Activated CD8-positive, alpha-beta T cell treated with anti-CD3 and anti-CD28 coated beads for 36 hours (primary cell): ENCODE data around the gene SLC25A29. TPM values are rescaled to one million over a fixed set of nuclear protein-coding genes. Genes with fewer than 3 reads are reported as not detected.

Experiments
- ATAC-seq: fragments of 200-7000 bp; cut with Tn5 transposase; one replicate; pipeline ENCODE4 v1.10.0; 2021; ENCODE audit warnings: mild to moderate bottlenecking, moderate library complexity
- CTCF ChIA-PET: fragments of 350-600 bp; sonication (Branson Sonifier 250); formaldehyde crosslinking; loops from one replicate; lab custom pipeline; 2021; ENCODE audit warnings: antibody characterized with exemption; lab: Charles Lee
- POLR2A ChIA-PET: fragments of 350-600 bp; sonication (Branson Sonifier 250); formaldehyde crosslinking; loops from one replicate; lab custom pipeline; 2021; ENCODE audit warnings: antibody characterized with exemption; lab: Charles Lee
- DNase-seq: peaks from one replicate; pipeline ENCODE4 v3.0.0-alpha.2; 2020
- H3K27ac Mint-ChIP-seq: one replicate; pipeline ENCODE4 v1.8.0; 2021; ENCODE audit warnings: mild to moderate bottlenecking, mixed read lengths
- H3K27me3 Mint-ChIP-seq: one replicate; pipeline ENCODE4 v1.8.0; 2021; ENCODE audit warnings: mixed read lengths
- H3K36me3 Mint-ChIP-seq: one replicate; pipeline ENCODE4 v1.8.0; 2021; ENCODE audit warnings: low read depth, mixed read lengths
- H3K4me1 Mint-ChIP-seq: one replicate; pipeline ENCODE4 v1.8.0; 2021; ENCODE audit warnings: low read depth, mixed read lengths
- H3K4me3 Mint-ChIP-seq: one replicate; pipeline ENCODE4 v1.8.0; 2021; ENCODE audit warnings: mild to moderate bottlenecking, moderate library complexity, mixed read lengths
- H3K9me3 Mint-ChIP-seq: one replicate; pipeline ENCODE4 v1.8.0; 2021; ENCODE audit warnings: mixed read lengths
- intact Hi-C: fragments of 100-400 bp; cut with micrococcal nuclease; formaldehyde crosslinking; loops from one replicate; pipeline ENCODE4 v1.10.0; 2022
- total RNA-seq, 2 experiments: library from RNA; stranded (reverse); gene quantifications; one replicate each; pipeline ENCODE4 v1.2.3, GENCODE V29; 2021
- TF ChIP-seq, protein P1 (sequence below): fragments of 200-600 bp; IDR thresholded peaks from one replicate; pipeline ENCODE4 v1.8.0; 2022; ENCODE audit warnings: antibody characterized with exemption, mild to moderate bottlenecking

SLC25A29 gene
- total RNA-seq, 2 experiments from 2014 or later = 23.6 to 24.7 TPM

- DNase-seq (no peak), ATAC-seq (peak; percentile 14)
- Mint-ChIP-seq H3K9me3 (no peaks in the 10 kb centered on the region), H3K4me3 (no peak overlapping the region), H3K36me3 (peaks cover 27% of the 10 kb centered on the region), H3K4me1 (peaks cover 6% of the 10 kb centered on the region), H3K27ac (no peak overlapping the region), H3K27me3 (no peaks in the 10 kb centered on the region)
- ChIA-PET CTCF (interaction anchor here (0.9 to 1.7 kb wide), 2 partner anchors 15 to 51 kb away, joined by 3 to 5 read pairs; no protein-coding TSS in a partner anchor), POLR2A (interaction anchor here (1.0 to 2.1 kb wide), 4 partner anchors 10 to 44 kb away, joined by 4 to 6 read pairs (median 4); partner anchors contain the start of genes SLC25A47 and WDR25)
- TF ChIP-seq, protein P1, sequence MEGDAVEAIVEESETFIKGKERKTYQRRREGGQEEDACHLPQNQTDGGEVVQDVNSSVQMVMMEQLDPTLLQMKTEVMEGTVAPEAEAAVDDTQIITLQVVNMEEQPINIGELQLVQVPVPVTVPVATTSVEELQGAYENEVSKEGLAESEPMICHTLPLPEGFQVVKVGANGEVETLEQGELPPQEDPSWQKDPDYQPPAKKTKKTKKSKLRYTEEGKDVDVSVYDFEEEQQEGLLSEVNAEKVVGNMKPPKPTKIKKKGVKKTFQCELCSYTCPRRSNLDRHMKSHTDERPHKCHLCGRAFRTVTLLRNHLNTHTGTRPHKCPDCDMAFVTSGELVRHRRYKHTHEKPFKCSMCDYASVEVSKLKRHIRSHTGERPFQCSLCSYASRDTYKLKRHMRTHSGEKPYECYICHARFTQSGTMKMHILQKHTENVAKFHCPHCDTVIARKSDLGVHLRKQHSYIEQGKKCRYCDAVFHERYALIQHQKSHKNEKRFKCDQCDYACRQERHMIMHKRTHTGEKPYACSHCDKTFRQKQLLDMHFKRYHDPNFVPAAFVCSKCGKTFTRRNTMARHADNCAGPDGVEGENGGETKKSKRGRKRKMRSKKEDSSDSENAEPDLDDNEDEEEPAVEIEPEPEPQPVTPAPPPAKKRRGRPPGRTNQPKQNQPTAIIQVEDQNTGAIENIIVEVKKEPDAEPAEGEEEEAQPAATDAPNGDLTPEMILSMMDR = no peak
- intact Hi-C loops = no loop called here
Observed at GRCh38 chr14:100332797-100333196, 26.6 kb upstream of the SLC25A29 start.

- H3K4me1 Mint-ChIP-seq = peaks cover 5% of the 10 kb centered on the region
- peaks cover 24% of the 10 kb centered on the region for H3K36me3 Mint-ChIP-seq
- no peak overlapping the region for H3K4me3 Mint-ChIP-seq
- intact Hi-C loops = no loop called here
- ChIA-PET CTCF (interaction anchor here (0.9 to 1.7 kb wide), 2 partner anchors 14 to 52 kb away, joined by 3 to 5 read pairs; no protein-coding TSS in a partner anchor), POLR2A (interaction anchor here (1.0 to 1.4 kb wide), 2 partner anchors 9 to 40 kb away, joined by 4 to 5 read pairs; partner anchors contain the start of gene SLC25A47)
- H3K9me3 Mint-ChIP-seq = no peaks in the 10 kb centered on the region
- ATAC-seq = peak; percentile 11
- no peak for DNase-seq
- no peak overlapping the region for H3K27ac Mint-ChIP-seq
- H3K27me3 Mint-ChIP-seq = no peaks in the 10 kb centered on the region
- TF ChIP-seq, protein P1 = no peak
Observed at GRCh38 chr14:100332071-100332639, 25.9 kb upstream of the SLC25A29 start.

GRCh38 chr14:100330388-100330931 is 24.2 kb upstream of the SLC25A29 start:
- Mint-ChIP-seq H3K27me3 (no peaks in the 10 kb centered on the region), H3K27ac (no peak overlapping the region), H3K4me3 (no peak overlapping the region), H3K9me3 (no peaks in the 10 kb centered on the region), H3K36me3 (peaks cover 10% of the 10 kb centered on the region), H3K4me1 (no peaks in the 10 kb centered on the region)
- DNase-seq (no peak), ATAC-seq (no peak)
- ChIA-PET CTCF (no interaction called here), POLR2A (interaction anchor here (0.8 to 1.2 kb wide), 5 partner anchors 9 to 45 kb away, joined by 3 to 6 read pairs (median 3); no protein-coding TSS in a partner anchor)
- intact Hi-C loops = no loop called here
- TF ChIP-seq, protein P1 = no peak

- TF ChIP-seq, protein P1 = no peak
- H3K36me3 Mint-ChIP-seq = peaks cover 8% of the 10 kb centered on the region
- H3K4me1 Mint-ChIP-seq = no peaks in the 10 kb centered on the region
- no peak overlapping the region for H3K27ac Mint-ChIP-seq
- DNase-seq (no peak), ATAC-seq (no peak)
- intact Hi-C loops = no loop called here
- H3K27me3 Mint-ChIP-seq = no peaks in the 10 kb centered on the region
- H3K9me3 Mint-ChIP-seq = no peaks in the 10 kb centered on the region
- no peak overlapping the region for H3K4me3 Mint-ChIP-seq
- CTCF ChIA-PET = no interaction called here
- POLR2A ChIA-PET = interaction anchor here (0.8 to 1.2 kb wide), 4 partner anchors 15 to 44 kb away, joined by 3 to 5 read pairs (median 3); no protein-coding TSS in a partner anchor
Observed at GRCh38 chr14:100330007-100330344, 23.7 kb upstream of the SLC25A29 start.
